GM12878 (cell line): ENCODE measurements around the gene AGPAT2.
"Not testable (repeated sequence)": the region's sequence is repeated elsewhere in the genome, so short reads cannot be mapped to it uniquely, and the experiment has no call there.

ENCODE experiments used
- CEBPB ChIP-seq, 2 experiments: fragments of 150-350 bp in 1 of 2; IDR thresholded peaks; 2 replicates each; pipeline ENCODE4 v1.6.1; 2012 to 2014; ENCODE audit warnings: low read depth in 2 of 2, low read length in 2 of 2, borderline replicate concordance in 1 of 2, inconsistent platforms in 1 of 2
- FOS ChIP-seq: IDR thresholded peaks from 3 replicates; pipeline ENCODE4 v1.6.1; 2011; ENCODE audit warnings: borderline replicate concordance; ENCODE audit not compliant: insufficient read length; ENCODE audit errors: extremely low read depth
- NFIC ChIP-seq: IDR thresholded peaks from 2 replicates; pipeline ENCODE4 v1.6.1; 2012; ENCODE audit warnings: low read depth, mild to moderate bottlenecking, inconsistent platforms, low read length, moderate library complexity

DNA sequence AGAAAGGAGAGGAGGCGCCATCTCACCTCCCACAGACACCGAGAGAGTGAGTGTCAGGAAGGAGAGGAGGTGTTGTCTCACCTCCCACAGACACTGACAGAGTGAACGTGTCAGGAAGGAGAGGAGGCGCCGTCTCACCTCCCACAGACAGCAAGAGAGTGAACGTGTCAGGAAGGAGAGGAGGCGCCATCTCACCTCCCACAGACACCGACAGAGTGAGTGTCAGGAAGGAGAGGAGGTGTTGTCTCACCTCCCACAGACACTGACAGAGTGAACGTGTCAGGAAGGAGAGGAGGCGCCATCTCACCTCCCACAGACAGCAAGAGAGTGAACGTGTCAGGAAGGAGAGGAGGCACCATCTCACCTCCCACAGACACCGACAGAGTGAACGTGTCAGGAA, 55.2 kb downstream of the AGPAT2 start:
- not testable (repeated sequence) for TF ChIP-seq CEBPB (IDR thresholded peaks at IDR 0.05; ENCODE audit: borderline replicate concordance in 1 of 2, low read depth in 2 of 2, low read length in 2 of 2); NFIC; FOS
